ENCODE data around the gene RSPO3. TPM values are rescaled to one million over a fixed set of nuclear protein-coding genes. Genes with fewer than 3 reads are reported as not detected.

The RSPO3 gene
- total RNA-seq, 2 donors from 2014 or later: 1.6 to 7.3 TPM

GRCh38 chr6:127120787-127121636, 2.5 kb downstream of the RSPO3 start:
- peak; percentile 69 for ATAC-seq
- Histone ChIP-seq H3K4me3 (no peak overlapping the region), H3K27ac (no peak overlapping the region), H3K9me3 (no peaks in the 10 kb centered on the region), H3K36me3 (replicated peaks in 1 of 2; ENCODE audit: insufficient read depth in 1 of 2, low read depth in 2 of 2) (no peaks in the 10 kb centered on the region), H3K4me1 (peaks cover 24% of the 10 kb centered on the region), H3K27me3 (peaks cover 0 to 9% of the 10 kb centered on the region in 2 donors)
- intact Hi-C loops (cut with DNase I): no loop called here
- DNase-seq: peak; percentile 60 to 73 (median 61)
- WGBS, 2 donors: 3 to 5% methylated on average over 27 to 35 of the region's 35 CpGs
- TF ChIP-seq POLR2A (IDR thresholded peaks at IDR 0.05) (no peak), CTCF (IDR thresholded peaks at IDR 0.05) (peak; percentile 18 to 63 (median 47))

DNA sequence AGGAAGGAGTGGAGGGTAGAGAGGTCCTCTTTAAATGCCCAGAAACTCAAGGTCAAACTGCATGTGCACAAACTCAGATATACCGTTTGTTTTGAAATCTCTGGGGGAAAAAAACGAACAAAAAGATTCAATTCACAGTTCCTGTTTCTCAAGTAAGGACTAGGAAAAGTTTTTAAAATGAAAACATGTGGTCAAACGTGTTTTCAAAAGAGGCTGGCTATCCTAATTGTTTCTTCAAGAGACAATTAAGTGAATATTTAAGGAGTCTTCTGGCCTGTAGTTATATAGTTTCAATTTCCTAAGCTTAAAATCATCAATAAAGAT, 3.1 kb downstream of the RSPO3 start:
- intact Hi-C loops (cut with DNase I): no loop called here
- 7 to 8% methylated on average over 3 of the region's 3 CpGs for WGBS, 2 donors
- H3K27ac ChIP-seq: no peak overlapping the region
- TF ChIP-seq POLR2A (IDR thresholded peaks at IDR 0.05): no peak
- TF ChIP-seq CTCF (IDR thresholded peaks at IDR 0.05): no peak
- H3K27me3 ChIP-seq: peaks cover 0 to 9% of the 10 kb centered on the region in 2 donors
- no peaks in the 10 kb centered on the region for H3K36me3 ChIP-seq (replicated peaks in 1 of 2; ENCODE audit: insufficient read depth in 1 of 2, low read depth in 2 of 2)
- H3K9me3 ChIP-seq: no peaks in the 10 kb centered on the region
- H3K4me3 ChIP-seq: no peak overlapping the region
- H3K4me1 ChIP-seq: peaks cover 24% of the 10 kb centered on the region
- ATAC-seq (no peak), DNase-seq (no peak)

GRCh38 chr6:127124172-127124571, 5.7 kb downstream of the RSPO3 start:
- H3K4me1 ChIP-seq: peaks cover 18% of the 10 kb centered on the region
- H3K27ac ChIP-seq: no peak overlapping the region
- no peaks in the 10 kb centered on the region for H3K9me3 ChIP-seq
- TF ChIP-seq CTCF (IDR thresholded peaks at IDR 0.05) (no peak), POLR2A (IDR thresholded peaks at IDR 0.05) (no peak)
- DNase-seq (no peak), ATAC-seq (no peak)
- H3K36me3 ChIP-seq (replicated peaks in 1 of 2; ENCODE audit: insufficient read depth in 1 of 2, low read depth in 2 of 2): no peaks in the 10 kb centered on the region
- H3K4me3 ChIP-seq: no peak overlapping the region
- intact Hi-C loops (cut with DNase I): no loop called here
- H3K27me3 ChIP-seq: peaks cover 0 to 9% of the 10 kb centered on the region in 2 donors

DNA sequence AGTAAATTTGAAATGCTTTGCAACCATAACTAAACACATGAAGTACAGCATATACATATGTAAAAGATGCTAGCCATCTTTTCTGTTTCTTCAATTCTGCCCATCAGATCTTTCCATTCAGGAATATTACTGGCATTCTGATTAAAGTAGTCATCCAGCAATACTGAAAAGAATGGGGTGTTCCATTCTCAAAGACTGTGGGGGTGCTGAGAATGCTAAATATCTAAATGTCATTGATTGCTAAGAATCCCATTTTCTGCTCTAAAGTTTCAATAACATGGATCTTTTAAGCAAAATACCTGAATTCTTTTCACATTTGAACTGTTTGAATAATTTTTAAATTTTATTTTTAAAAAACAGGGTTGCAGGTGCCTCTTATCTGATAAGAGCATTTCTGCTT, 6.2 kb downstream of the RSPO3 start:
- Histone ChIP-seq H3K27ac (no peak overlapping the region), H3K9me3 (no peaks in the 10 kb centered on the region), H3K4me3 (no peak overlapping the region), H3K36me3 (replicated peaks in 1 of 2; ENCODE audit: insufficient read depth in 1 of 2, low read depth in 2 of 2) (no peaks in the 10 kb centered on the region), H3K4me1 (peaks cover 13% of the 10 kb centered on the region), H3K27me3 (peaks cover 0 to 5% of the 10 kb centered on the region in 2 donors)
- no peak for ATAC-seq
- DNase-seq: no peak
- intact Hi-C loops (cut with DNase I): no loop called here
- TF ChIP-seq CTCF (IDR thresholded peaks at IDR 0.05): no peak
- TF ChIP-seq POLR2A (IDR thresholded peaks at IDR 0.05): no peak

GRCh38 chr6:127128066-127128465, 9.6 kb downstream of the RSPO3 start:
- no peaks in the 10 kb centered on the region for H3K27me3 ChIP-seq
- no peaks in the 10 kb centered on the region for H3K9me3 ChIP-seq
- H3K36me3 ChIP-seq (replicated peaks in 1 of 2; ENCODE audit: insufficient read depth in 1 of 2, low read depth in 2 of 2): no peaks in the 10 kb centered on the region
- ATAC-seq (no peak), DNase-seq (no peak)
- no peaks in the 10 kb centered on the region for H3K4me1 ChIP-seq
- intact Hi-C loops (cut with DNase I): no loop called here
- TF ChIP-seq POLR2A (IDR thresholded peaks at IDR 0.05) (no peak), CTCF (IDR thresholded peaks at IDR 0.05) (no peak)
- no peak overlapping the region for H3K4me3 ChIP-seq
- H3K27ac ChIP-seq: no peak overlapping the region
- WGBS, 2 donors: 27 to 56% methylated on average over 1 of the region's 1 CpG
